GM12878 (cell line): Measurements from ENCODE around the gene GLRX2. TPM values are rescaled to one million over a fixed set of nuclear protein-coding genes. Genes with fewer than 3 reads are reported as not detected.

Experiments used
- ATAC-seq: fragments of 200-7000 bp; cut with Tn5 transposase; 3 replicates; pipeline ENCODE4 v1.9.1; 2020; ENCODE audit warnings: mild to moderate bottlenecking, moderate library complexity
- BruUV-seq: library from RNA; stranded (reverse); fragments of 400-500 nt; replicated peaks from 2 replicates; lab custom pipeline; 2021; lab: Mats Ljungman, UMichigan
- CTCF ChIA-PET: fragments of 300-600 bp; sonication (Branson Sonifier 250); formaldehyde crosslinking; extraction: SDS; loops from one replicate; lab custom pipeline; 2021; ENCODE audit warnings: inconsistent platforms; lab: Yijun Ruan, JAX
- POLR2A ChIA-PET: fragments of 350-600 bp; formaldehyde crosslinking; extraction: SDS; loops from one replicate; lab custom pipeline; 2021; ENCODE audit warnings: inconsistent platforms; lab: Charles Lee
- RAD21 ChIA-PET: fragments of 300-600 bp; sonication (Branson Sonifier 250); formaldehyde crosslinking; loops from one replicate; lab custom pipeline; 2023; ENCODE audit warnings: antibody characterized with exemption; ENCODE audit not compliant: unreplicated experiment; lab: Charles Lee
- SMC1A ChIA-PET: fragments of 300-600 bp; sonication (Branson Sonifier 250); formaldehyde crosslinking; loops from one replicate; lab custom pipeline; 2023; ENCODE audit not compliant: unreplicated experiment, uncharacterized antibody; lab: Charles Lee
- DNase-seq: peaks from one replicate; pipeline ENCODE4 v3.0.0-alpha.2; 2011; ENCODE audit warnings: low read depth, low spot score
- FAIRE-seq: peaks from 3 replicates; lab custom pipeline; 2011; peaks lifted over from hg19 to GRCh38; lab: Jason Lieb, UNC
- H2AFZ ChIP-seq: 2 replicates; pipeline ENCODE4 v1.6.0; 2011; ENCODE audit warnings: low read depth, low read length, control low read depth; ENCODE audit not compliant: control insufficient read depth
- H3K27ac ChIP-seq: 2 replicates; pipeline ENCODE4 v1.5.1; 2011; ENCODE audit warnings: control low read depth; ENCODE audit not compliant: control insufficient read depth, insufficient read depth
- H3K27me3 ChIP-seq, 2 experiments: replicated peaks in 1 of 2; 2 replicates each; pipeline versions ENCODE4 v1.6.0 to v1.6.1; 2011; ENCODE audit warnings: low read length in 1 of 2; ENCODE audit not compliant: control insufficient read depth in 2 of 2, insufficient read depth in 2 of 2
- H3K36me3 ChIP-seq, 2 experiments: 2 replicates each; pipeline ENCODE4 v1.5.1; 2011; ENCODE audit warnings: low read length in 1 of 2; ENCODE audit not compliant: control insufficient read depth in 2 of 2, insufficient read depth in 2 of 2
- H3K4me1 ChIP-seq: 2 replicates; pipeline ENCODE4 v1.6.1; 2011; ENCODE audit warnings: mild to moderate bottlenecking, low read length, moderate library complexity, mixed read lengths; ENCODE audit not compliant: control insufficient read depth, insufficient read depth
- H3K4me2 ChIP-seq: 2 replicates; pipeline ENCODE4 v1.6.0; 2011; ENCODE audit warnings: control low read depth; ENCODE audit not compliant: control insufficient read depth, insufficient read depth
- H3K4me3 ChIP-seq: fragments of 200-600 bp; sonication (generic); 2 replicates; pipeline ENCODE4 v1.5.1; 2016
- H3K79me2 ChIP-seq: 2 replicates; pipeline ENCODE4 v1.6.0; 2011; ENCODE audit warnings: low read length; ENCODE audit not compliant: control insufficient read depth, insufficient read depth
- H3K9ac ChIP-seq: 2 replicates; pipeline ENCODE4 v1.8.0; 2011; ENCODE audit warnings: low read length, control low read depth, mixed read lengths; ENCODE audit not compliant: control insufficient read depth, insufficient read depth
- H3K9me3 ChIP-seq: replicated peaks from 3 replicates; pipeline ENCODE4 v1.5.1; 2011; ENCODE audit warnings: mild to moderate bottlenecking, low read length; ENCODE audit not compliant: control insufficient read depth, insufficient read depth
- H4K20me1 ChIP-seq: 2 replicates; pipeline ENCODE4 v1.6.0; 2011; ENCODE audit not compliant: control insufficient read depth, insufficient read depth
- CEBPB ChIP-seq, 2 experiments: fragments of 150-350 bp in 1 of 2; IDR thresholded peaks; 2 replicates each; pipeline ENCODE4 v1.6.1; 2012 to 2014; ENCODE audit warnings: low read depth in 2 of 2, low read length in 2 of 2, borderline replicate concordance in 1 of 2, inconsistent platforms in 1 of 2
- CTCF ChIP-seq, 3 experiments: IDR thresholded peaks in 2 of 3; conservative IDR thresholded peaks in 1 of 3; 2 replicates each; pipeline ENCODE4 v1.5.1; 2011; ENCODE audit warnings: low read depth in 3 of 3, low read length in 3 of 3, mild to moderate bottlenecking in 3 of 3, control low read depth in 2 of 3, moderate library complexity in 2 of 3, inconsistent platforms in 1 of 3, mixed read lengths in 1 of 3; ENCODE audit not compliant: control insufficient read depth in 2 of 3, insufficient read depth in 1 of 3; ENCODE audit errors: extremely low read depth in 1 of 3
- HCFC1 ChIP-seq: fragments of 150-350 bp; IDR thresholded peaks from 2 replicates; pipeline ENCODE4 v1.6.1; 2014; ENCODE audit warnings: low read length
- RAD21 ChIP-seq: IDR thresholded peaks from 2 replicates; pipeline ENCODE4 v1.6.1; 2011; ENCODE audit warnings: mild to moderate bottlenecking, low read depth, low read length, moderate library complexity; ENCODE audit not compliant: insufficient read depth
- WGBS: methylation state at CpG from one replicate; pipeline ENCODE4 v1.1.6; 2016; ENCODE audit warnings: low lambda C conversion rate; ENCODE audit not compliant: insufficient replicate concordance, insufficient coverage; ENCODE audit errors: missing lambda C conversion rate; 5-methylcytosine and 5-hydroxymethylcytosine counted together
- in situ Hi-C: fragments of 300-500 bp; cut with MboI; formaldehyde crosslinking; loops from 9 replicates; pipeline ENCODE4 v1.14.3; 2018; ENCODE audit warnings: mixed read lengths
- intact Hi-C: fragments of 100-400 bp; cut with micrococcal nuclease; formaldehyde crosslinking; loops from one replicate; pipeline ENCODE4 v1.14.2; 2022; ENCODE audit not compliant: unreplicated experiment
- polyA plus RNA-seq, 11 experiments: library from polyadenylated mRNA; depleted of rRNA in 4 of 11; unstranded in 6 of 11; stranded (reverse) in 5 of 11; fragments of >200 nt; fragmentation: Nextera tagmentation in 4 of 11; fragmentation: Illumina TruSeq in 1 of 11; extraction: Ambion mirVana in 4 of 11; extraction: Trizol in 1 of 11; gene quantifications; 1 replicate in 1 of 11; 2 replicates in 10 of 11; pipeline versions ENCODE4 v1.2.1 to v1.2.3, GENCODE V29; 2011 to 2016; ENCODE audit warnings: inconsistent platforms in 2 of 11, missing spikeins in 2 of 11, low read depth in 1 of 11
- total RNA-seq, 4 experiments: library from RNA; depleted of rRNA in 3 of 4; stranded (reverse); fragments of >200 nt in 3 of 4; fragmentation: Illumina TruSeq in 1 of 4; extraction: Trizol in 1 of 4; gene quantifications; 2 replicates each; pipeline versions ENCODE4 v1.2.1 to v1.2.3, GENCODE V29; 2013 to 2021

Gene GLRX2
- total and polyA plus RNA-seq, 10 of the 15 experiments (the other 5 are each of a cell fraction or from before 2014, with no cell fraction given) = 5.5 to 67.6 (median 16.6) TPM

DNA sequence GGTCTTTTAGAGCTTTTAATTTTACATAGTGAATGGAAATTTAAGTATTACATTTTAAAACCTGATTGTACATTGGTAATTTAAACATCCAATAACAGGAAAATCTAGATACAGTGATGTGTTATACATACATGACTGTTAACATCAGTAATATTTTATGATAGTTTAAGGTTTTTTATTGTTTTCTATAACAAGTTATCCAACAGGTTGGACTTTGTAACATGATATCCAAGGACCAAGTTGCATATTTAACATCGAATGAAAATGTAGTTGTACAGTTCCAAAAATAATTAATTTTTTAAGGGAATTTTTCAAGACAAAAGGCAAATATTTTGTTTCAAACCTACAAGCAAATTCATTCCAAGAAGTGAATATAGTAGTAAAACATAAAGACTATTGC is 14.3 kb downstream of the GLRX2 start:
- BruUV-seq = no TSS peak
- Histone ChIP-seq H3K4me1 (no peaks in the 10 kb centered on the region), H4K20me1 (no peaks in the 10 kb centered on the region), H3K9ac (no peak overlapping the region), H2AFZ (no peak overlapping the region), H3K4me2 (no peak overlapping the region), H3K79me2 (no peaks in the 10 kb centered on the region), H3K4me3 (no peak overlapping the region), H3K27ac (no peak overlapping the region), H3K9me3 (no peaks in the 10 kb centered on the region), H3K27me3 (no peaks in the 10 kb centered on the region), H3K36me3 (peaks cover 0 to 4% of the 10 kb centered on the region in 2 experiments; a peak in 2 of 4 replicates)
- 97% methylated on average over 1 of the region's 1 CpG for WGBS
- intact Hi-C loops (no loop called here), in situ Hi-C loops (no loop called here)
- FAIRE-seq = no peak
- ChIA-PET CTCF (no interaction called here), POLR2A (interaction anchor here (1.0 kb wide), 1 partner anchor 14 kb away, joined by 3 read pairs; the partner anchor contains the start of gene GLRX2), SMC1A (interaction anchor here (1.4 kb wide), 1 partner anchor 17 kb away, joined by 3 read pairs; no protein-coding TSS in a partner anchor), RAD21 (interaction anchor here (1.0 kb wide), 1 partner anchor 14 kb away, joined by 3 read pairs; the partner anchor contains the start of gene GLRX2)
- no peak for ATAC-seq
- DNase-seq = no peak
- TF ChIP-seq CEBPB (IDR thresholded peaks at IDR 0.05; ENCODE audit: borderline replicate concordance in 1 of 2, low read depth in 2 of 2, low read length in 2 of 2) = no peak
- TF ChIP-seq HCFC1 = no peak
- TF ChIP-seq CTCF (IDR thresholded peaks at IDR 0.05 in 2 of 3, conservative IDR thresholded peaks at IDR 0.05 in 1 of 3; ENCODE audit: control insufficient read depth in 2 of 3, extremely low read depth in 1 of 3, insufficient read depth in 1 of 3, low read depth in 3 of 3, low read length in 3 of 3) = no peak
- no peak for TF ChIP-seq RAD21
